ENCODE results near the gene CD300A.

The CD300A gene

DNA sequence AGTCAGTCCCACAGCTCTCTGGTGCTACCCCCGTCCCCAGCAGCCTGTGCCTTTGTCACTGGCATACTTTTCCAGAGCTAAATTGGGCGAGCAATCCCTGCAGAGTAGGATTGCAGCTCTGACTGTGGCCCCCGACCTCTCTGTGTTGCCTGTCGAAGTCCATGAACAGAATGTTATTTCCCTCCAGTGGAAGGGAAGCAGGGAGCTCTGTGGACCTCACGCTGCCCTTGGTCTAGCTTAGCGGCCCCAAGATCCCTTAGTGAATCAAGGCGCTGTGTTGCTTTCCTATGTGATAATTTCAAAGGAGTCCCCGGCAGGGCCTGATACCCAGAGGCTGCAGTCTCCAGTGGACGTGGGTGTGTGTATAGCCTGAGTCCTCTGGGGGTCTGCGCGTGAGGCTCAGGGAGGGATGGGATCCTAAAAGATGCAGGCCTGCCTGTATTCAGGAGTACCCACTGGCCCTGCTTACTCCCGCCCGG is 15.5 kb upstream of the CD300A start (continued):
- no peak for TF ChIP-seq ZBTB11 (tag by site-specific recombination; conservative IDR thresholded peaks at IDR 0.05; ENCODE audit: low read depth)
- TF ChIP-seq ZNF544 (tag by site-specific recombination; IDR thresholded peaks at IDR 0.05), result no peak
- no peak for TF ChIP-seq ZSCAN30 (tag by site-specific recombination; IDR thresholded peaks at IDR 0.05)
- no peak for TF ChIP-seq ZNF488 (tag by site-specific recombination; IDR thresholded peaks at IDR 0.05)
- no peak for TF ChIP-seq ZNF211 (tag by site-specific recombination; IDR thresholded peaks at IDR 0.05; ENCODE audit: low read depth)
- TF ChIP-seq SP2 (tag by site-specific recombination; IDR thresholded peaks at IDR 0.05), result no peak

- no peaks in the 10 kb centered on the region for H3K9me3 ChIP-seq (ENCODE audit: control insufficient read depth, insufficient read depth, low read depth, low read length)
- CTCF ChIA-PET, result interaction anchor here (1.0 to 11.7 kb wide), 5 partner anchors 15 to 155 kb away, joined by 3 to 453 read pairs (median 5); no protein-coding TSS in a partner anchor
- H3K4me3 ChIP-seq (ENCODE audit: low read depth, low read length), result no peak overlapping the region
- POLR2A ChIA-PET, result interaction anchor here (1.1 kb wide), 1 partner anchor 90 kb away, joined by 5 read pairs; the partner anchor contains the start of gene BTBD17
- no peak for TF ChIP-seq GLIS1 (tag by site-specific recombination; IDR thresholded peaks at IDR 0.05)
- no peak for TF ChIP-seq ZNF529 (tag by site-specific recombination; IDR thresholded peaks at IDR 0.05; ENCODE audit: insufficient replicate concordance)
- TF ChIP-seq ZNF121 (tag by site-specific recombination; IDR thresholded peaks at IDR 0.05), result 0 out of 2 replicates have a peak, but pooled peaks have one; percentile 54
- H3K4me1 ChIP-seq (ENCODE audit: control insufficient read depth, insufficient read depth, low read length), result peaks cover 8% of the 10 kb centered on the region
- H3K27ac ChIP-seq (ENCODE audit: extremely low read depth, low read depth, low read length), result no peak overlapping the region
- H3K36me3 ChIP-seq (ENCODE audit: control insufficient read depth in 2 of 2, insufficient read depth in 1 of 2, low read length in 2 of 2), result peaks cover 0 to 13% of the 10 kb centered on the region in 2 experiments; a peak in 2 of 3 replicates
Observed at GRCh38 chr17:74451557-74451956, 14.9 kb upstream of the CD300A start.

DNA sequence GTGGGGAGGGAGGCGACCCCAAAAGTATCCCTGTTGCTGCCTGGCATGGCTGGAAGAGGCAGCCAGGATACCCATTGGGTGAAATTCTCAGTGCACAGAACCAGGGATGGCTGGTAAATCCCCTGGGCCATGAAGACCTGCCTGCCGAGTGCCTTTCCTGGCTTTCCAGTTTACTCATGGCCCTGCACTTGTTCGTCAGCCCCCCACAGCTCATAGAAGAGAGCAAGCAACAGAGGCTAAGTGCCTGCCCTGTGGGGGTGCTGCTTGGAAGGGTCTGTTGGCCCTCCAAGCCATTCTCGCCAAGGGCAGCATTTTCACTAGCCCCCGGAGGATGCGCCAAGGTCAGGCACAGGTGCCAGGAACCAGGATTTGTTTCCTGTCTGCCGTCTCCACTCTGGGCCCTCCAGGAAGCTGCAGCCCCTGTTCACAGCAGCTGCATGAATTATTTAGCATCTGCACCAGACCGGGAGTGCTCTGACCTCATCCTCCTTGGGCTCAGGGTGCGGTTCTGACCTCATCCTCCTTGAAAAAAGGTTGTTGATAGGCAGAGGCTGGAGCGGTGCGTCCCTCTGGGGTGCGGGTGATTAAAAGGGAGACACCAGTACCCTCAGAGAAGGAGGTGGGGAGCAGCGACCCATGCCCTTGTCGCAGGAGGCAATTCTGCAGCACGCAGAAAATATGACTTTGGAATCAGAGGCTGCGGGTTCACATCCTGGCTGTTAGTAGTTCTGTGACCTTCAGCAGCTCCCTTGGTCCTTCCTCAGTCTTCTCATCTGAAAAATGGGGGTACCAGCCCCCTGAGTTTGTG is 14.2 kb upstream of the CD300A start:
- CTCF ChIA-PET, result interaction anchor here (0.5 to 11.7 kb wide), 4 partner anchors 16 to 156 kb away, joined by 3 to 453 read pairs (median 78); no protein-coding TSS in a partner anchor
- H3K36me3 ChIP-seq (ENCODE audit: control insufficient read depth in 2 of 2, insufficient read depth in 1 of 2, low read length in 2 of 2), result peaks cover 0 to 6% of the 10 kb centered on the region in 2 experiments; a peak in 2 of 3 replicates
- H3K27ac ChIP-seq (ENCODE audit: extremely low read depth, low read depth, low read length), result no peak overlapping the region
- POLR2A ChIA-PET, result interaction anchor here (1.1 kb wide), 1 partner anchor 90 kb away, joined by 5 read pairs; the partner anchor contains the start of gene BTBD17
- H3K9me3 ChIP-seq (ENCODE audit: control insufficient read depth, insufficient read depth, low read depth, low read length), result no peaks in the 10 kb centered on the region
- peaks cover 8% of the 10 kb centered on the region for H3K4me1 ChIP-seq (ENCODE audit: control insufficient read depth, insufficient read depth, low read length)
- H3K4me3 ChIP-seq (ENCODE audit: low read depth, low read length), result no peak overlapping the region
- TF ChIP-seq ZNF132 (tag by site-specific recombination; IDR thresholded peaks at IDR 0.05; ENCODE audit: borderline replicate concordance), result no peak
- 0 out of 2 replicates have a peak, but pooled peaks have one; percentile 31 for TF ChIP-seq ZNF335 (tag by site-specific recombination; conservative IDR thresholded peaks at IDR 0.05)
- no peak for TF ChIP-seq ZNF530 (tag by site-specific recombination; IDR thresholded peaks at IDR 0.05; ENCODE audit: low read depth)
- TF ChIP-seq ZNF114 (tag by site-specific recombination; IDR thresholded peaks at IDR 0.05), result no peak
- TF ChIP-seq ZNF423 (tag by site-specific recombination; IDR thresholded peaks at IDR 0.05), result no peak; the same call in 1 of the 2 replicates
- TF ChIP-seq, protein P1, sequence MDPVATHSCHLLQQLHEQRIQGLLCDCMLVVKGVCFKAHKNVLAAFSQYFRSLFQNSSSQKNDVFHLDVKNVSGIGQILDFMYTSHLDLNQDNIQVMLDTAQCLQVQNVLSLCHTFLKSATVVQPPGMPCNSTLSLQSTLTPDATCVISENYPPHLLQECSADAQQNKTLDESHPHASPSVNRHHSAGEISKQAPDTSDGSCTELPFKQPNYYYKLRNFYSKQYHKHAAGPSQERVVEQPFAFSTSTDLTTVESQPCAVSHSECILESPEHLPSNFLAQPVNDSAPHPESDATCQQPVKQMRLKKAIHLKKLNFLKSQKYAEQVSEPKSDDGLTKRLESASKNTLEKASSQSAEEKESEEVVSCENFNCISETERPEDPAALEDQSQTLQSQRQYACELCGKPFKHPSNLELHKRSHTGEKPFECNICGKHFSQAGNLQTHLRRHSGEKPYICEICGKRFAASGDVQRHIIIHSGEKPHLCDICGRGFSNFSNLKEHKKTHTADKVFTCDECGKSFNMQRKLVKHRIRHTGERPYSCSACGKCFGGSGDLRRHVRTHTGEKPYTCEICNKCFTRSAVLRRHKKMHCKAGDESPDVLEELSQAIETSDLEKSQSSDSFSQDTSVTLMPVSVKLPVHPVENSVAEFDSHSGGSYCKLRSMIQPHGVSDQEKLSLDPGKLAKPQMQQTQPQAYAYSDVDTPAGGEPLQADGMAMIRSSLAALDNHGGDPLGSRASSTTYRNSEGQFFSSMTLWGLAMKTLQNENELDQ (tag by site-specific recombination; IDR thresholded peaks at IDR 0.05; ENCODE audit: low read depth), result no peak
- TF ChIP-seq ZNF175 (tag by site-specific recombination; IDR thresholded peaks at IDR 0.05), result no peak
- no peak for TF ChIP-seq BCL11B (tag by site-specific recombination; IDR thresholded peaks at IDR 0.05; ENCODE audit: low read depth)
- no peak for TF ChIP-seq GLI2 (tag by site-specific recombination; IDR thresholded peaks at IDR 0.05; ENCODE audit: borderline replicate concordance, low read depth)
- no peak for TF ChIP-seq ZNF292 (tag by site-specific recombination; IDR thresholded peaks at IDR 0.05; ENCODE audit: borderline replicate concordance, low read depth)
- TF ChIP-seq, protein P2, sequence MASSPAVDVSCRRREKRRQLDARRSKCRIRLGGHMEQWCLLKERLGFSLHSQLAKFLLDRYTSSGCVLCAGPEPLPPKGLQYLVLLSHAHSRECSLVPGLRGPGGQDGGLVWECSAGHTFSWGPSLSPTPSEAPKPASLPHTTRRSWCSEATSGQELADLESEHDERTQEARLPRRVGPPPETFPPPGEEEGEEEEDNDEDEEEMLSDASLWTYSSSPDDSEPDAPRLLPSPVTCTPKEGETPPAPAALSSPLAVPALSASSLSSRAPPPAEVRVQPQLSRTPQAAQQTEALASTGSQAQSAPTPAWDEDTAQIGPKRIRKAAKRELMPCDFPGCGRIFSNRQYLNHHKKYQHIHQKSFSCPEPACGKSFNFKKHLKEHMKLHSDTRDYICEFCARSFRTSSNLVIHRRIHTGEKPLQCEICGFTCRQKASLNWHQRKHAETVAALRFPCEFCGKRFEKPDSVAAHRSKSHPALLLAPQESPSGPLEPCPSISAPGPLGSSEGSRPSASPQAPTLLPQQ (tag by site-specific recombination; IDR thresholded peaks at IDR 0.05), result peak; percentile 80
- TF ChIP-seq TCF7L2 (IDR thresholded peaks at IDR 0.05; ENCODE audit: borderline replicate concordance, low read depth, low read length), result no peak
